Dedifferentiated amniotic fluid mesenchymal stem cell (primary cell): ENCODE data around the gene TMEM151A.
"Not testable (repeated sequence)": the region's sequence is repeated elsewhere in the genome, so short reads cannot be mapped to it uniquely, and the experiment has no call there.

Experiments
- DNase-seq: peaks from one replicate; pipeline ENCODE4 v3.0.0-alpha.2; 2016; ENCODE audit errors: extremely low spot score

The TMEM151A gene

GRCh38 chr11:66267379-66268243 lies 24.1 kb upstream of the TMEM151A start:
- peak; percentile 72 for DNase-seq

GRCh38 chr11:66268244-66268951 lies 23.3 kb upstream of the TMEM151A start, which contains the start of gene RAB1B:
Gene RAB1B (plus strand): TSS chr11:66268639. CDS start chr11:66268680, 41 bp downstream.
- peak; percentile 99 for DNase-seq

GRCh38 chr11:66268952-66269905 lies 22.5 kb upstream of the TMEM151A start:
- peak; percentile 27 for DNase-seq

GRCh38 chr11:66271816-66272215 lies 19.9 kb upstream of the TMEM151A start:
- no peak for DNase-seq

- no peak for DNase-seq
Measured at GRCh38 chr11:66272596-66272995, 19.1 kb upstream of the TMEM151A start.

GRCh38 chr11:66274219-66274618 lies 17.5 kb upstream of the TMEM151A start:
- no peak for DNase-seq

- DNase-seq, result no peak
Measured at GRCh38 chr11:66275396-66275795, 16.3 kb upstream of the TMEM151A start.

- DNase-seq, result no peak
Measured at GRCh38 chr11:66275984-66276612, 15.6 kb upstream of the TMEM151A start.

GRCh38 chr11:66276619-66277018 lies 15.1 kb upstream of the TMEM151A start:
- not testable (repeated sequence) for DNase-seq

- DNase-seq, result not testable (repeated sequence)
Measured at GRCh38 chr11:66277064-66277463, 14.6 kb upstream of the TMEM151A start.

GRCh38 chr11:66277471-66278362 lies 14.0 kb upstream of the TMEM151A start, which contains the start of gene CNIH2:
Gene CNIH2 (plus strand): TSS chr11:66278175. CDS start chr11:66278457, 282 bp downstream.
- DNase-seq, result no peak

- no peak for DNase-seq
Measured at GRCh38 chr11:66278363-66279091, 13.2 kb upstream of the TMEM151A start.

GRCh38 chr11:66279092-66279734 lies 12.5 kb upstream of the TMEM151A start:
- DNase-seq, result no peak

- DNase-seq, result no peak
Measured at GRCh38 chr11:66280428-66280827, 11.3 kb upstream of the TMEM151A start.

GRCh38 chr11:66281001-66281400 lies 10.7 kb upstream of the TMEM151A start:
- DNase-seq, result no peak

GRCh38 chr11:66281776-66282467 lies 9.8 kb upstream of the TMEM151A start:
- no peak for DNase-seq

- DNase-seq, result peak; percentile 82
Measured at GRCh38 chr11:66282468-66283455, 8.9 kb upstream of the TMEM151A start.
